Right lobe of liver (tissue), 6 donors: Measurements from ENCODE around the gene PLA2G4F. TPM values are rescaled to one million over a fixed set of nuclear protein-coding genes. Genes with fewer than 3 reads are reported as not detected.

Source experiments
- ATAC-seq, 4 donors: fragments of 200-7000 bp; cut with Tn5 transposase; one replicate each; pipeline ENCODE4 v1.9.1; 2020; ENCODE audit warnings: mild to moderate bottlenecking in 4 of 4, moderate library complexity in 4 of 4
- DNase-seq, 3 donors: peaks; one replicate each; pipeline ENCODE4 v3.0.0-alpha.2; 2020
- H3K27ac ChIP-seq, 3 donors: fragments of 200-600 bp; one replicate each; pipeline ENCODE4 v1.8.0; 2022
- H3K27me3 ChIP-seq, 2 donors: fragments of 200-600 bp; one replicate each; pipeline ENCODE4 v1.8.0; 2022
- H3K36me3 ChIP-seq, 4 donors: fragments of 200-600 bp; sonication (generic) in 1 of 4; one replicate each; pipeline versions ENCODE4 v1.5.1 to v1.8.0; 2017 to 2022; ENCODE audit warnings: control low read depth in 1 of 4
- H3K4me1 ChIP-seq, 4 donors: fragments of 200-600 bp; sonication (generic) in 1 of 4; one replicate each; pipeline versions ENCODE4 v1.5.1 to v1.8.0; 2017 to 2022; ENCODE audit warnings: control low read depth in 1 of 4
- H3K4me3 ChIP-seq, 3 donors: fragments of 200-600 bp; one replicate each; pipeline ENCODE4 v1.8.0; 2022
- H3K9me3 ChIP-seq, 4 donors: fragments of 200-600 bp; sonication (generic) in 1 of 4; one replicate each; pipeline versions ENCODE4 v1.5.1 to v1.8.0; 2017 to 2022; ENCODE audit warnings: control low read depth in 1 of 4
- POLR2A ChIP-seq: fragments of 450-650 bp; IDR thresholded peaks from one replicate; pipeline ENCODE4 v1.6.1; 2017; ENCODE audit warnings: antibody characterized with exemption, mild to moderate bottlenecking
- WGBS: methylation state at CpG from one replicate; pipeline ENCODE4 v1.1.6; 2018; ENCODE audit warnings: low coverage, low lambda C conversion rate; ENCODE audit not compliant: insufficient coverage; ENCODE audit errors: missing lambda C conversion rate; 5-methylcytosine and 5-hydroxymethylcytosine counted together
- intact Hi-C, 2 donors: fragments of 100-400 bp; cut with DNase I; formaldehyde crosslinking; loops; one replicate each; pipeline versions ENCODE4 v1.11.2 to v1.14.1; 2022
- total RNA-seq, 6 experiments: library from RNA; depleted of rRNA in 2 of 6; stranded (reverse); fragments of >200 nt in 2 of 6; fragmentation: NEBNext Ultra II Directional in 3 of 6; extraction: Animal tissue kit (Norgen Biotek cat#: 25700) in 3 of 6; gene quantifications; one replicate each; pipeline versions ENCODE4 v1.1.0 to v1.2.4, GENCODE V29; 2016 to 2023
- TF ChIP-seq, protein P1 (sequence below), 4 donors: fragments of 200-600 bp in 3 of 4; fragments of 450-650 bp in 1 of 4; IDR thresholded peaks; one replicate each; pipeline versions ENCODE4 v1.5.1 to v1.8.0; 2016 to 2022; ENCODE audit warnings: antibody characterized with exemption in 4 of 4, mild to moderate bottlenecking in 2 of 4
- donor health status: DM: no; HTN: yes; CAD: no.
- donor health status: DM: no; HTN: no; CAD: no.
- donor health status: DM: no; HTN: no; CAD: no.
- donor health status: DM: no; HTN: yes; CAD: no.
- donor health status: DM: no; HTN: yes; CAD: no.

Gene PLA2G4F
- total RNA-seq, 6 experiments from 2014 or later: not detected

DNA sequence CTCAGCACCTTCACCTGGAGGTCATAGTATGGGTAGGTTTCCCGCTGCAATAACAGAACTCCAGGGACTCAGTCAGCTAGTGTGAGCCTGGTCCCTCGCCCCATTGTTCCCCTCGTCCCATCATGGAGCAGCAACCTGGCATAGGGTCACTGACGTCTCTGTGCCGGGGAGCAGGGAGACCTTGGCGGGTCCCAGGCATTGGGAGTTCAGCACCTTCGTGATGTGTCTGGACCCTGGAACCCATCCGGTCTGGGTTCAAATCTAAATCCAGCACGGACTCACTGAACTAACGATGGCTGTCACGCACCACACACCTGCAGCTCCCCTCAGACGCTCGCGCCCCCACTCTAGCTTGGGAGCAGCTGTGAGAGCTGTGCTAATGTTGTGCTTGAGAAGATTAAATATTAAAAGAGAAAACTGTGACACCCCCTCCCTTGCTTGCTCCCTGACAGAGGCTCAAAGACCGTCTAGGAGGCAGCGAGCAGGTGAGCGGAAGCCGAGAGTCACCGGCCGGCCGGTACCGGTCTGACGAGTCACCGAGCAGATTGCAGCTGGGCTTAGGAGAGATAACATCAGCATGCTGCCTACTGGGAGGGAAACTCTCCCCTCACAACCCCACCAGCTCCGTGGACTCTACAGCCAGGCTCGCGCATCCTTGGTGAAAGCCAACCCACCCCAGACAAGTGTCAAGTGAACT is 742 bp downstream of the PLA2G4F start:
- H3K27ac ChIP-seq: no peak overlapping the region
- WGBS: 58% methylated on average over 17 of the region's 27 CpGs
- no peaks in the 10 kb centered on the region for H3K9me3 ChIP-seq
- TF ChIP-seq, protein P1, sequence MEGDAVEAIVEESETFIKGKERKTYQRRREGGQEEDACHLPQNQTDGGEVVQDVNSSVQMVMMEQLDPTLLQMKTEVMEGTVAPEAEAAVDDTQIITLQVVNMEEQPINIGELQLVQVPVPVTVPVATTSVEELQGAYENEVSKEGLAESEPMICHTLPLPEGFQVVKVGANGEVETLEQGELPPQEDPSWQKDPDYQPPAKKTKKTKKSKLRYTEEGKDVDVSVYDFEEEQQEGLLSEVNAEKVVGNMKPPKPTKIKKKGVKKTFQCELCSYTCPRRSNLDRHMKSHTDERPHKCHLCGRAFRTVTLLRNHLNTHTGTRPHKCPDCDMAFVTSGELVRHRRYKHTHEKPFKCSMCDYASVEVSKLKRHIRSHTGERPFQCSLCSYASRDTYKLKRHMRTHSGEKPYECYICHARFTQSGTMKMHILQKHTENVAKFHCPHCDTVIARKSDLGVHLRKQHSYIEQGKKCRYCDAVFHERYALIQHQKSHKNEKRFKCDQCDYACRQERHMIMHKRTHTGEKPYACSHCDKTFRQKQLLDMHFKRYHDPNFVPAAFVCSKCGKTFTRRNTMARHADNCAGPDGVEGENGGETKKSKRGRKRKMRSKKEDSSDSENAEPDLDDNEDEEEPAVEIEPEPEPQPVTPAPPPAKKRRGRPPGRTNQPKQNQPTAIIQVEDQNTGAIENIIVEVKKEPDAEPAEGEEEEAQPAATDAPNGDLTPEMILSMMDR (IDR thresholded peaks at IDR 0.05): no peak
- no peak for TF ChIP-seq POLR2A
- H3K4me3 ChIP-seq: no peak overlapping the region
- DNase-seq (no peak), ATAC-seq (no peak)
- intact Hi-C loops: no loop called here
- no peaks in the 10 kb centered on the region for H3K4me1 ChIP-seq
- peaks cover 0 to 21% (median 4%) of the 10 kb centered on the region in 4 donors for H3K36me3 ChIP-seq
- no peaks in the 10 kb centered on the region for H3K27me3 ChIP-seq

DNA sequence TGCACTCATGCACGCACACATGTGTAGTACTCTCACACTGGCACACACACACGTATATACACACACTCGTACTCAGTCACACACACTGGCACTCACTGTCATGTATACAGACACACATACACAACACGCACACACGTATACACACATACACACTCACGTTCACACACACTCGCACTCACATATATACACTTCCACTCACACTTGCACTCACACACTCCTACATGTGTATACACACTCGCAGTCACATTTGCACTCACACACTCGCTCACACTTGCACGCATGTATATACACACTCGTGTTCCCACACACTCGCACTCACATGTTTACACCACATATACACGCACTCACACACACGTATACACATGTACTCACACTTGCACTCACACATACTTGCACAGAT is 1.5 kb downstream of the PLA2G4F start:
- Histone ChIP-seq H3K4me1 (no peaks in the 10 kb centered on the region), H3K9me3 (no peaks in the 10 kb centered on the region), H3K27me3 (no peaks in the 10 kb centered on the region), H3K27ac (no peak overlapping the region), H3K36me3 (peaks cover 0 to 13% (median 0%) of the 10 kb centered on the region in 4 donors), H3K4me3 (no peak overlapping the region)
- 95% methylated on average over 14 of the region's 14 CpGs for WGBS
- TF ChIP-seq, protein P1 (IDR thresholded peaks at IDR 0.05): no peak
- TF ChIP-seq POLR2A: no peak
- no peak for ATAC-seq
- intact Hi-C loops: no loop called here
- no peak for DNase-seq

DNA sequence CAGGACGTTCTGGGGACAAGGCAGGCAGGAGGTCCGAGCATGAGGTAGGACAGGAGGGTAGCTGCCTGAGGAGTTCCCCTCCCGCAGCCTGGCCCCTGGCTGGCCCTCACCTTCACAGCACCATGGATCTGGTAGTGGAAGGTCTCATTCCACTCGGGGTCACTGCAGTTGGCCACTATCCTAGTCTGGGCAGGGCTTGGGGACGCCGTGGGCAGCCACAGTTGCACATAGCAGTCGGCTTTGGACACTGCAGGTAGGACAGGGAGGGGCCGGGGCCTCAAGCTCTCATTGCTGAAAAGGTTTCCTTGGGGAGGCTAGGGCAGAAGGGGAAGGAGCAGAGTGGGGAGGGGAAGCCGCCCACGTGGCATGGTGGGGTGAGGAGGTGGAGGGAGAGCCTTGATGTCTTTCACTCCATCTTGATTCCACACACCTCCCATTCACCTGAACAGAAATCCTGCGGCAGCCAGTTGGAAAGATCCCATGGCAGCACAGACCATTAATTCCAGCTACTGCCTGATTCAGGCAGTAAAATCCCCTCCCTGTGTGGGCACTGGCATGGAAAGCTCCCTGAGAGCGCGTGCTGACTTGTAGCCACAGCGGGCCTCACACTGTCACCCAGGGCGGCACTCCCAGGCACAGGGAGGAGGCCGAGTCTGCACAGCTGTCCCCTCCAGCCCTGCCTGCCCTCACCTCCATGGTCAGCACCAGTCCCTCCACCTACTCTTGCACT is 2.1 kb downstream of the PLA2G4F start:
- no peak overlapping the region for H3K27ac ChIP-seq
- no peak overlapping the region for H3K4me3 ChIP-seq
- 80% methylated on average over 2 of the region's 16 CpGs for WGBS
- no peaks in the 10 kb centered on the region for H3K4me1 ChIP-seq
- intact Hi-C loops: no loop called here
- no peak for TF ChIP-seq POLR2A
- TF ChIP-seq, protein P1 (IDR thresholded peaks at IDR 0.05): no peak
- ATAC-seq (no peak), DNase-seq (no peak)
- no peaks in the 10 kb centered on the region for H3K9me3 ChIP-seq
- H3K27me3 ChIP-seq: no peaks in the 10 kb centered on the region
- peaks cover 0 to 7% (median 0%) of the 10 kb centered on the region in 4 donors for H3K36me3 ChIP-seq

DNA sequence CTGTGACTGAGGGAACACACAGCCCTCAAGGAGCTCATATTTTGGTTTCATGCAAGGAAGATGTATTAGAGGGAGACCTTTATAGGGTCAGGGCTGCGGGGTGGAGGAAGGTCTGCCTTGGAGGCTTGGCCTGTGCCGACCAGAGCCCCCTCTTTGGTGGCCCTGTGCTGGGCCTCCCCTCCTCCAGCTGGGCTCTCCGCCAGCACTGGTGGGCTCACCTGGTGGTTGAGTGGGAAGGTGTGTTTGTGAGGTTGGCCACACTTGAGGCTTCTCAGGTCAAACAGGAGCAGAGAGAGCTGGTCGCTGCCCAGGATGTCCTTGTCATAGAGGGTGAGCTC is 2.6 kb downstream of the PLA2G4F start:
- intact Hi-C loops: no loop called here
- no peak for TF ChIP-seq POLR2A
- TF ChIP-seq, protein P1 (IDR thresholded peaks at IDR 0.05): no peak
- no peak overlapping the region for H3K4me3 ChIP-seq
- ATAC-seq (no peak), DNase-seq (peak in 1 of 3 donors; percentile 36)
- peaks cover 0 to 2% (median 0%) of the 10 kb centered on the region in 4 donors for H3K36me3 ChIP-seq
- no CpG with 5 or more reads among the region's 4 CpGs for WGBS
- H3K9me3 ChIP-seq: no peaks in the 10 kb centered on the region
- H3K27ac ChIP-seq: no peak overlapping the region
- H3K4me1 ChIP-seq: no peaks in the 10 kb centered on the region
- no peaks in the 10 kb centered on the region for H3K27me3 ChIP-seq
